GM21390 (cell line): ENCODE data around the gene GALNT2.

Experiments
- ATAC-seq: cut with Tn5 transposase; IDR thresholded peaks from one replicate; pipeline ENCODE4 v1.9.1; 2021; ENCODE audit not compliant: unreplicated experiment

The GALNT2 gene

DNA sequence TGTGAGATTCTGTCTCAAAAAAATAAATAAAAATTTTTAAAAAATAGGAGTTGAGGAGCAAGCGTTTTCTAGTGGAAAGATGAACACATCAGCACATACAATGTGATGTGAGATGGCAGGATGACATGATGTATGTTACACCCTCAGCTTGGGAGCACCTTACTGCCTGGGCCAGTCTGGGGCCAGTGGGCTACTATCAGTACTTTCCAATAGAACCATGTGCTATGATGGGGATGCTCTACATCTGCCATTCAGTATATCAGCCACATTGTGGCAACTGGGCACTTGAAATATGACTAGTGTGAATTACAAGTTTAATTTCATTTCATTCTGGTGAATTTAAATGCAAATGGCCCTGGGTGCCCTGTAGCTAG lies 203.1 kb downstream of the GALNT2 start:
- peak; percentile 19 for ATAC-seq

DNA sequence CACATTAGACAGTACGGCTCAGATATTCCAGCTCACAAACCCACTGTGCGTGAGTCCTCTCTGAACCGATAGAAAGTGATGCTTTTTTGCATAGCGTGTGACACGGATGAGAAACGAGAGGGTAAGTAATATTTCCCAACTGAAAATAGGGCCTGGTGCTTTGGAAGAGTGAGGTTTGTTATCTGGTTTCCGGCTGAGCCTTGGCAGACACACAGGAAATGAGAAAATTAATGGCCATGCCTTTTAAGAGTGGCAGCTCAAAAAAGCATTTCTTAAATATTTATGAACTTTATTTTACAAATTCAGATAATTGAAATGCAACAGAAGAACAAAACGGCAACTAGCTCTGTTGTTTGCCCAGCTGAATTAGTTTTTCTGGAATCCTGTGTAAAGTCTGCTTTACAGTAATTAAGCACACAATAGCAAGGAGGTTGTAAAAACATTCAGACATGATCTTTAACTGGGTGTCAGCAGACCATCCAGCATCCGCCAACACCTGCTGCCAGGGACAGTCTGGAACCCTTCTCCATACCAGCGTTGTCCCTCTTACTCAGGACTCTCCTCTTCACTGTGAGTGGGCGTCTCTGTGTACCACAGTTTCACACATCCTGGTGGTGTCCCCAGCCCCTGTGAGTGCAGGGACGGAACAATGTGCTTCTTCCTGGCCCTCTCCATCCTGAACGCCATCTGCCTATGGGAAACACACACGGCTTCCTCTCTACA lies 203.7 kb downstream of the GALNT2 start:
- ATAC-seq: peak; percentile 60

DNA sequence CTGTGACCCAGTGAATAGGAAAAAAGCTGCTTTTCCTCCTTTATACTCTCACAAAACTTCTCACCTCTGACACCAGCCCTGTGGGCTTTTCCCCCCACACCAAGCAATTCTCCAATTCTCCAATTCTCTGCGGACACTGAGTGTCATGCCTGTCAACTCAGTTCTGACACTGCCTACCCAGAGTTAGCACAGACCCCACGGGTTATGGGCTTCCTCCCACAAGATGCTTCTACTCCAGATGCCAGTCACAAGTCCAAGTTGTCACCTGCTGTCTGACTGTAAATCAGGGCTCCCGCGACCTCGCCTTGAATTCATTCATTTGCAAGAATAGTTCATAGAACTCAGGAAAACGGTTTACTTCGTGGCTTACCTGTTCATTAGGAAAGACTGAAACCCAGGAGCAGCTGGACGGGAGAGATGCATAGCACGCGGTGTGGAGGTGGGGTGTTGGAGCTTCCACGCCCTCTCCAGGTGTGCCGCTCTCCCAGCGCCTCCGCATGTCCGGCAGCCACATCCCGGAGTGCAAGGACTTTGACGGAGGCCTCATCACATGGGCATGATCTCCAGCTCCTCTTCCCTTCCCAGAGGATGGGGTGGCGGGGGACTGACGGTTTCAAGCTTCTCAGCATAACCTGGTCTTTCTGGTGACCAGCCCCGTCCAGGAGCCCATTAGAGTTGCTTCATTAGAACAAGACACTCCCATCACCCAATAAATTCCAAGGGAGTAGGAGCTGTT lies 204.4 kb downstream of the GALNT2 start:
- ATAC-seq: no peak

DNA sequence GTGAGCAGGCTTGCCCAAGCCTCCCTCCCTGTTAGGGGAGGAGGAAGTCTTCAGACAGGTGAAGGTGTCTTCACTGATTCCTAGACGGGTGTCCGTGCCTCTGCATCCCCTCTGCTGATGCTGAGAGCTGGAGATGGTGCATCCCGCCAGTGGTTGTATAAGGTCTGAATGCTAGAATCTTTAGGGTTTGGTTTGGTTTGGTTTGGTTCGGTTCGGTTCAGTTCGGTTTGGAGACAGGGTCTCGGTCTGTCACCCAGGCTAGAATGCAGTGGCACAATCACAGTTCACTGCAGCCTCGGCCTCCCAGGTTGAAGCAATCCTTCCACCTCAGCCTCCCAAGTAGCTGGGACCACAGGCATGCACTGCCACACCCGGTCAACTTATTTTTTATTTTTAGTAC lies 205.5 kb downstream of the GALNT2 start:
- ATAC-seq: no peak

DNA sequence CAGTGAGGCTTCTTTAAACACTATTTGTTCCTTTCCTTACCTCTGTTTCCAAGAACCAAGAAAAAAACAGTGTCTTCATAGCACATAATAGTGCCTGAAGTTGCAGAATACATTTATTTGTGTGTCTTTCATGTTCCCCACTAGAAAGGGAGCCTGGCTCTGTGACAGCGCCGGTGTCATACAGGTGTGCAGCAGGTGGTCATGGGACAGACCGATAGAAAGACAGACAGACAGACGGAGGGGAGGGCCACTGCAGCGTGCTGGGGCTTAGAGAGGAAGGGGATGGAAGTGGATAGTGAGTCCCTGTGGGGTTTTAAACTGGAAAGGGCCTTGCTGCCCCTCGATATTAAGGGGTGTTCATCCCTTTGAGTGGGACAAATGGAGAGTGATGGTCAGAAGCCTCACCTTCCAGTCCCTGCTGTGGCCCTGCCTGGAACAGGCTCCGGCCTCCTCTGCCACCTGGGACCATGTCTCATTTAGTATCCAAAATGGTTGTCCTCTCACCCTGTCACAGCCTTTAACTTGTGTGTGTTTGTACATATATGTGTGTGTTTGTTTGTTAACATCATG lies 206.2 kb downstream of the GALNT2 start:
- no peak for ATAC-seq

DNA sequence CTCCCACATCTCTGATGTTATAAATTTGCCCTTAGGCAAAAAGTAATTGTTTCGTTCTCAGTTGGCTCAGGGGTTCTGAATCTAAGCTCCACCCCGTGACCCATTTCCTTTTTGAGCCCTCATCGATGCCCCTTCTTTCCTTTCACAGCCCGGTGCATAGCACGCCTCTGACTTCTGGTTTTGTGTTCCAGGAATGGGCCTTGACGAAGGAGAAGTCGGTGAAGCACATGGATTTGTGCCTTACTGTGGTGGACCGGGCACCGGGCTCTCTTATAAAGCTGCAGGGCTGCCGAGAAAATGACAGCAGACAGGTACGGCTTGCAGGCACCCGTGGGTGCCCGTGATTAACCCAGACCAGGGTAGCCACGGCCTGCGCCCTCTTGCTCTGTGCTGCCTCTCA lies 207.2 kb downstream of the GALNT2 start:
- no peak for ATAC-seq

DNA sequence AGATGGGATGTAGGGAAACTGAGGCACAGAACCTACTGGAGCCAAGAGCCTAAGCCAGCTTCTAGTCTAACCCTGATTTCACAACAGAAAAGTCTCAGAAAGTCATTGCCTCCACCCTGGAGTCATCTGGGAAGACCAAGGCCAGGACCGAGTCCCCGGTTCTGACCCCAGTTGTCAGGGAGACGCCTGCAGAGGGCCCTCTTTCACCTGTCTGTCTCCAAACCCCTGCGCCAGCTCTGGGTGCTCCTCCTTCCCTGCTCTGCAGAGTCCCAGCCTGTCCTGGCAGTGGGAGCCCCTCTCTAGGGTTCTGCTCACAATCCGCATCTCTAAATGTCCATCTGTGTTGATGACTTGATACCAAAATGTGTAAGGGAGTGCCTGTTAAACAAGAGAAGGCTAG lies 209.4 kb downstream of the GALNT2 start:
- no peak for ATAC-seq

DNA sequence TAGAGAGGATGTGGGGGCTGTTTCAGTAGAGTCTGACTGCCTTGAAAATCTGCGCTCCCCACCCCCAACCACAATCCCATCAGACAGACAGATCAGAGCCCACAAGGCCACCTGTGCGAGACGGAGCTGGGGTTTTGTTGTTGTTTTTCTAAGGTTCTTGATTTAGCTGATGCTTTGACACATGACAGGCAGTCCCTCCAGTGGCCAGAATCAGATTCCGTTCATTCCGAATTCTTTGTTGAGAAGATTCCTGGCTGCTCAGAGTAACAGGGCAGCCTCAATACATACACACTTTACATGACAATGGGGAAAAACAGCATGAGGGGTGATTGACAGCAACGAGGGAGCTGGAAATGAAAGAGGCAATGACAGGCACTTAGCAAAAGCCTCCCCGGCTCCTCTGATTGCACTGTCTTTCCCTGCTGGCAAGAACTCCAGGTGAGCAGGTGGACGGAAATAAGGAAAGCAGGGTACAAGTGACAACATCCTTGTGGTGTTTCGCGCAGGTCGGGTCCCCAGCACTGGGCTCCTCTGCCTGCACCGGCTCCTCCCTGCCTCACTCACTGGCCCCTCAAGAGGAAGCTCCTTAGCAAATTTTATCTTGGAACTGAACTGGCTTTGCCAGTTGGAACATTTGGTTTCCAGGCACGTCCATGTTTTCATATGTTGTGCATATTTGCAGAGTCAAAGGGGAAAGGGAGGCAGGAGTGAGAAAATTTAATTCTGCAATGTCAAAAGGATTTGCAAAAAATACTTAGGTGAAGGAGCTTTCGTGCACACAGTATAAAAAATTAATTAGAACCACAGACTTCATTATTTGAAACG lies 210.4 kb downstream of the GALNT2 start:
- ATAC-seq: no peak

DNA sequence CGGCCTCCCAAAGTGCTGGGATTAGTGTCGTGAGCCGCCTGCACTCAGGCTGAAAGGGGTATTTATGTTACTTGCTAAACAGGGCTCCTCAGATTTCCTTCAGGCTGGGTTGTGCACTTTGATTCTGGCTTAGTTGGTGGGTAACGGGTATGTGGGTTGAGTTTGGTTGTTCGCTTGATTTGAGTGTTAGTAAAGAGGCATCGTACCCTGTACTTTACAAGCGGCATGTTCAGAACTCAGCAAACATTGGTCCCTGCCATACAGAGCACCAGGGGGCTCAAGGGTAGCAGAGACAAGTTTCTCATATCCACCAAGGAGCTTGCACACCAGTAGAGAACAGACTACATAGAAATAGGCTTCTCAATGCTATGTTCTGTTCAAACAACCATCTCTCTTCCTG lies 211.3 kb downstream of the GALNT2 start:
- no peak for ATAC-seq

DNA sequence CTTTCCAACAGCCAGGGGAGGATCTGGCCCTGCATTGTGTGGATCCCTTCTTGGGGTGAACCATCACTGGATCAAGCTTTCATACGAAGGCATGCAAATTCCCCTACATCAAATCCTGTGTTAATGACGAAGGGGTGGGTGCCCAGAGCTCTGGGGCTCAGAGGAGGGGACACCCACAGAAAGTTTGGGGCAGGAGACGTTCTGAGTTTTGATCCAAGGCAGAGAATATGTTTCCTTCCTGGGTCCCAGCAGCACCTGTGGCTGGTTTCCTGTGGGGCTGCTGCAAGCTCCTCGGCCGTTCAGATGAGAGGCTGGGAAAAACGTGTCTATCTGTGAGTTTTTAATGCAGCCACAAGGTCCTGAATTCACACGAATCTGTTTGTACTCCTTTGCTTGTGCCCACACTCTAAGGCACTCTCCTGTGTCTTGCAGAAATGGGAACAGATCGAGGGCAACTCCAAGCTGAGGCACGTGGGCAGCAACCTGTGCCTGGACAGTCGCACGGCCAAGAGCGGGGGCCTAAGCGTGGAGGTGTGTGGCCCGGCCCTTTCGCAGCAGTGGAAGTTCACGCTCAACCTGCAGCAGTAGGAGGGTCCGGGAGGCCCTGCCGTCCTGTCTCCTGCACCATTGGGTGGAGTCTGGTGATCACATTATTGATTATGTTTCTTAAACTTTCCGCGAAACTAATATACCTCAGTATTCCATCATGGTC lies 212.0 kb downstream of the GALNT2 start:
- ATAC-seq: no peak

DNA sequence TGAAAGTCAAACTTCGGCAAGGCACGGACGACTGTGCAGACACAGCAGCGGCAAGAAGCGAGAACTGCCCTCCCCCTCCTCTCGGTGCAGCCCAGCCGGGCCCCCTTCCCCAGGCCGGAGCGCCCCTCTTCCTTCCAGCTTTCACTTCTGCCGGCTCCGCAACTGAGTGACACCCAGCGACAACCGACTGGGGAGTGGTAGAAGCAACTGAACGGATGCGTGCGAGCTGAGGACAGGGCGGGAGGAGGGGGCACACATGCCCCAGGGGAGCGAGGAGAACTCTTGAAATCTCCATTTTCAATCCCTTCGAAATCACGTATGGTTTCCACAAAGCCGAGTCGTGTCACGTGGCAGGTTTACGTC lies 212.5 kb downstream of the GALNT2 start:
- no peak for ATAC-seq

DNA sequence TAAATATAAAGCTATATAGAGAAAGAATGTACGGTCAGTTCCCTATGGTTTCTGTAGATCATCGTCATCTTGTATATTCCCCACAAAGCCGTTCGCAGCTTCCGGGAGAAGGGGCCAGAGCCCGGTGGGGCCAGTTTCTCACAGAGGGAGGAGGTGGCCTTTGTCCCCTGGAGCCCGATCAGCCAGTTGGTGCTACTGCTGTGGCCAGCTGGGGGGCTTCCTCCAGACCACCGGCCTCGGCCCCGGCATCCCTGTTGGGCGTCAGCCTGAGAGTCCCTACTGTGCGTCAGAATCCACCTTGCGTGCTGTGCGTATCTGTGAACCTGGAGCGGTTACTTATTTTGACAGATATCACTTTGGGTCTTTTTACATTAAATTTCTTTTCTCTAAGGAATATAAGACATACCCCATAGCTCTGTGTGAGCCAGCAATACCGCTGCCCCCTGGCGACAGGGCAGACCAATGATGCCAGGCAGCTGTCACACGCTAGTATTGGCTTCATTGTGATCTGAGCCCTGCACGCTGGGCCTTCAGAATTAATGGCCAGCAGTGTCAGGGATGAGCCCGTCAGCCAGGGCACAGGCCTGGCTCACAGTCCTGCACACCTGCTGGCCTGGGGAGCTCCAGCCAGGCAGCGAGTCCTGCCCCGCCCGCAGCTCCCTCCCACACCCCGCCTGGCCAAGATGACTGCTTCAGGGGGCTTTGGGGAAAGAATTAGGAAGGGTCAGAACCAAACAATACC lies 213.2 kb downstream of the GALNT2 start:
- ATAC-seq: no peak

DNA sequence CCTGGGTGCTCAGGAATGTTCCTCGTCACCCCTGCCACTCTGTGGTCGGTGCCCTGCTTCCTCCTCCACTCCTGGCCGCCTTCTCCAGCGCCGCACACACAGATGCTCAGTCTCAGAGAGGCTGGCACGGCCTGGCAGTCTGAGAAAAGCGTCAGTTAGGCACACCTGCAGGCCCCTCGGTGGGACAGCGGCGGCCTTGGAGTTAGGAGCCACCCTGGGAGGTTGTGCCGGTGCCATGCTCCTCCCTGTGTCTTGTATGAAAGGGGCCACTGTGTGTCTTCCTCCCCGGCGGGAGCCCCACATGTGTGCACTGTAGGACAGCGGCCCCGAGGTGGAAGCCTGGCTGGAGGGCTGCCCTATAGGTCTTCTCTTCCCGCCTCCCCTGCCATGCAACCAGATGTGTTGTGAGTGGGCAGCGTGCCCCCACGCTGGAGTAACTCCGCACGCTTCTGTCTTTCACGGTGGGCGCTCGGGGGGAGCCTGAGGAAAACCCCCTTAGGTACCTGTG lies 213.9 kb downstream of the GALNT2 start:
- ATAC-seq: no peak

DNA sequence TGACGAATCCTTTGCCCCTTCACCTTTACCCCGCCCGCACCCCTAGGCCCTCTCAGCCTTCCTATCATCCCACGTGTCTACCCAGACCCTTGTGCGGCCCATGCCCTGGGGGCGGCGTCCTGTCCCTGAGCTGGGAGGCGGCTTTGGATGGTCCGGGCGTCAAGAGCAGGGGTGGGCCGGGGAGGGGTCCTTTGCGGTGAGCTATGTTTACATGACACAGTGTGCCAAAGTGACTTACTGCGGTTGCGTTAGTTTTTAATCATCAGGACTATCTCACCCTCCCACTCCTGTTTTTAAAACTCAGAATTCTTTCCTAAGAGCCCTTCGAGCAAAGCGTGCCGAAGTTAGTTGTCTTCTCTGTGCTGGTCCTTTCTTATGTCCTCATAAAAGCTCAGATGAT lies 214.5 kb downstream of the GALNT2 start:
- ATAC-seq: no peak

DNA sequence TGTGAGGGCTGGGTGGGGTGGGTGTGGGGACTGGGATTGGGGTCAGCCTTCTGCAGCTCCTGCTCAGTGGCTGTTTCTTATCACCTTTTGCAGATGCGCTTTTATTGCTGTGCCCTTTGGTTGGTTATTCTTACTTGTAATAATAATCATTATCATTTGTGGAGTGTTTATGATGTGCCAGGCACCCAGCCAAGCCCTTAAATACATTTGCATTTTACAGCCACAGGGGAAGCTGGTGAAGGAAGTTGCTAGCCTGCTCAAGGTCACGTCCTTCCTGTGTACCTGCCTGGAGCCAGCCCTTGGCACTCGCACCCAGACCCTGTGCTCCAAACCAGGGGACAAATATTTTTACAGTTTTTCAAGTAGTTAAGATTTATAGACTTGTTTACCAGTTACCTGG lies 215.1 kb downstream of the GALNT2 start:
- ATAC-seq: no peak

DNA sequence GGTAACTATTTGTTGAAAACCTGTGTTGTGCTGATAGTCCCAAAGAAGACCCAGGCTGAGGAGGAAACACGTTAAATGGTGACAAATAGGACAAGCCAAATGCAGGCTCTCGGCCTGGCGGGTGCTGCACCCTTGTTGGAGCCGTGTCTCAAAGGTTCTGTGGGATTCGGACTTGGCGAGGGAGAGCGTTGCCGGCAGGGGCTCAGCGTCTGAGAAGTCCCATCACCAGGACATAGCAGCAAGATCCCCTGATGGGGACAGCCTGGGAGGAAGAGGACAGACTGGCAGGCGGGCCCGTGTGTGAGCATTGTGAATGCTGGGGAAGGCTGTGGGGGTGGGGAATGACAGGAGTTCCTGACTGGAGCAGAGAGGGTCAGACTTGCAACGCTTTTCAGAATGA lies 216.6 kb downstream of the GALNT2 start:
- ATAC-seq: no peak

DNA sequence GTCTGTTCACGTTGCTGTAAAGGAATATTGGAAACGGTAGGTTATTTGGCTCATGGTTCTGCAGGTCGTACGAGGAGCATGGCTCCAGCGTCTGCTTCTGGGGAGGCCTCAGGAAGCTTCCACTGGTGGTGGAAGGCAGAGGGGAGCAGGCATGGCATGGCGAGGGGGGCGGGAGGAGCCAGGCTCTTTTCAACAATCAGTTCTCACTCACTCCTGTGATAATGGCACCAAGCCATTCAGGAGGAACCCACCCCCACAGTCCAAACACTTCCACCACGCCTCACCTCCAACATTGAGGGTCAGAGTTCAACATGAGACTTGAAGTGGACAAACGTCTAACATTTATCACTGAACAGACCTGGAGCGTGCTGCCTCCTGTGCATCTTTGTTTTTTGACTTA lies 217.9 kb downstream of the GALNT2 start:
- no peak for ATAC-seq

DNA sequence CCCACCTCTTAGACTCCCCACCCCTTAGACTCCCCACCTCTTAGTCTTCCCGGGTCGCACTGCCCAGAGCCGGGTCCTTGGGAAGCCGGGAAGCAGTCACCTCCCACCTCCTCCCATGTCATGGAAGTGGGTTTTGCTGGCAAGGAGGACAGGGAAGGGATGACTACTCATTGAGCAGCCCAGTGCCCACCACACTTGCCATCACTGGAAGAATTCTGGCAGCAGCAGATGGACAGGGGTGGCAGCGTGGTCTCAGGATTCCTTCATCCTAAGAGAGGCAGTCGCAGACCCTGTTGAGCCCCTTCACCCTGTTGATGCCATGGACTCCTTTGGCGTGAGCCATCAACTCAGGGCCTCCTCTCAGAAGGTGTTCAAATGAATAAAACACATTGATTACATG lies 218.3 kb downstream of the GALNT2 start:
- ATAC-seq: no peak

DNA sequence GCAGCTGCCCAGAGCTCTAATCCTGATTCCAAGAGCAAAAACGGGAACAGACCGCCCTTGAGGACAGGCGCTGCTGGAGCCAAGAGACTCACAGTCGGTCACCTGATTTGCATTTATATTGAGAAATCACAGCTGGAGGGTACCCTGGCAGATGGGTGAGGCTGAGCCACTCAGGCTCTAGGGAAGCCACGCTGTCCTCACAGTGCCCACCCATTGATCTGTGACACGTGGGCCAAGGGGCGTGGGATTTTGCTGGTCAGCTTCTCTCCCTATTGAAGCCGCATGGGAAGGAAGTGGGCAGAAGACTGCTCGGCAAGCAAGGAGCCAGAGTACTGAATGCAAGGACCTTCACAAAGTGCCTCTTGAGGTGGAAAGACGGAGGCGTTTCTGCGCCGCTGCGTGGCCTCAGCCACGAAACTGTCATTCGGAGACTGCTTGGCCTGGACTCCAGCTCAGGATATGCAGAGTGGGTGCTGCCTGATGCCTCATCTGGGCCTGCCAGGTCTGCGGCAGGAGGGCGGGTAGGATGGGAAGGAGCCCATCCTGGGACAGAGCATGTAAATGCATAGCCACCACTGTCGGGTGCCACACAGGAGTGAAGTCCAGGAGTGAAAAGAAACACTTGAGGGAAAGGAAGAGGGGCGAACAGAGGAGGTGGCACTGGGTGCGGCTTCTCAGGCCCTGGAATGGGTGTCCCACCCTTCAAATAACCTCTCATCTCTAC lies 219.3 kb downstream of the GALNT2 start:
- no peak for ATAC-seq

DNA sequence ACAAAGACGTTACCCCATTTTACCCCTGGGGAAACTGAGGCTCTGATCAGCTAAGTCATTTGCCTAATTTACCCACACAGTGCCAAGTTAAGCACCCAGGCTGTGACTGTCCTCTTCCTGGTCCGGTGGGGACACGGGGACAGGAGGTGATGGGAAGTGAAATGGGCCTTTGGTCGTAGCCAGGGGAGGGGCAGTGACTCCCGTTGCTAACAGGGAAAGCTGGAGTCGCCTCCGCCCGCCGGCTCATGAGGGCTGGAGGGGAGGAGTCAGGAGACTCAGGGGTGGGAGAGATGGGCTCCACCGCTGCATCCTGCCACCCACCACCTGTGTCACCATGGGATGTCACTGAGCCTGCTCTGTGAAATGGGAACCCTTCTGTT lies 219.8 kb downstream of the GALNT2 start:
- no peak for ATAC-seq
